Sigmoid colon (tissue), 4 donors: Measurements from ENCODE around the gene P2RY8.

Experiments used
- EP300 ChIP-seq, 4 donors: sonication (generic); formaldehyde crosslinking; IDR thresholded peaks; one replicate each; pipeline ENCODE4 v1.6.1; 2017; ENCODE audit warnings: antibody characterized with exemption in 4 of 4
- POLR2A ChIP-seq, 2 donors: fragments of 450-650 bp; IDR thresholded peaks; one replicate each; pipeline ENCODE4 v1.6.1; 2016; ENCODE audit warnings: antibody characterized with exemption in 2 of 2, mild to moderate bottlenecking in 2 of 2, moderate library complexity in 2 of 2
- POLR2AphosphoS5 ChIP-seq, 4 donors: sonication (generic); formaldehyde crosslinking; IDR thresholded peaks; one replicate each; pipeline ENCODE4 v1.6.1; 2017; ENCODE audit warnings: antibody characterized with exemption in 4 of 4
- TF ChIP-seq, protein P1 (sequence below), 4 experiments: fragments of 450-650 bp in 3 of 4; fragments of 200-600 bp in 1 of 4; IDR thresholded peaks; one replicate each; pipeline ENCODE4 v1.5.1; 2016 to 2019; ENCODE audit warnings: antibody characterized with exemption in 4 of 4, mild to moderate bottlenecking in 3 of 4, moderate library complexity in 2 of 4

DNA sequence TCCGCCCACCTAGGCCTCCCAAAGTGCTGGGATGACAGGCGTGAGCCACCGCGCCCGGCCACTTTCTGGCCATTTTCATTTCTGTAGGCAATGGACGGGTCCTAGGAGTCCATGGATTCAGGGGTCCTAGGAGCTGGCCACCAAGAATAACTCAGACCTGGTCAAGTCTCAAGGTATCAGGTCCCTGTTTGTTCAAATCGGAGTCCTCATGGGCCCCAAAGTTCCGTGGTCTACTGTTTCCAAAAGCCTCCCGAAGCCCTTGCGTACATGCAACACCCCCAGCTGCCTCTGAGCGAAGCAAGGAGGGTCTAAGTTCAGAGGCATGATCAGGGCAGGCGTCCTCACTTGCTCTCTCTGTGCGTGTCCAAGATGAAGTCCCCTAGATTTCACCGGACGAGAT lies 30.1 kb downstream of the P2RY8 start:
- TF ChIP-seq POLR2A (IDR thresholded peaks at IDR 0.05) = no peak
- no peak for TF ChIP-seq POLR2AphosphoS5 (IDR thresholded peaks at IDR 0.05)
- TF ChIP-seq, protein P1, sequence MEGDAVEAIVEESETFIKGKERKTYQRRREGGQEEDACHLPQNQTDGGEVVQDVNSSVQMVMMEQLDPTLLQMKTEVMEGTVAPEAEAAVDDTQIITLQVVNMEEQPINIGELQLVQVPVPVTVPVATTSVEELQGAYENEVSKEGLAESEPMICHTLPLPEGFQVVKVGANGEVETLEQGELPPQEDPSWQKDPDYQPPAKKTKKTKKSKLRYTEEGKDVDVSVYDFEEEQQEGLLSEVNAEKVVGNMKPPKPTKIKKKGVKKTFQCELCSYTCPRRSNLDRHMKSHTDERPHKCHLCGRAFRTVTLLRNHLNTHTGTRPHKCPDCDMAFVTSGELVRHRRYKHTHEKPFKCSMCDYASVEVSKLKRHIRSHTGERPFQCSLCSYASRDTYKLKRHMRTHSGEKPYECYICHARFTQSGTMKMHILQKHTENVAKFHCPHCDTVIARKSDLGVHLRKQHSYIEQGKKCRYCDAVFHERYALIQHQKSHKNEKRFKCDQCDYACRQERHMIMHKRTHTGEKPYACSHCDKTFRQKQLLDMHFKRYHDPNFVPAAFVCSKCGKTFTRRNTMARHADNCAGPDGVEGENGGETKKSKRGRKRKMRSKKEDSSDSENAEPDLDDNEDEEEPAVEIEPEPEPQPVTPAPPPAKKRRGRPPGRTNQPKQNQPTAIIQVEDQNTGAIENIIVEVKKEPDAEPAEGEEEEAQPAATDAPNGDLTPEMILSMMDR (IDR thresholded peaks at IDR 0.05) = no peak
- no peak for TF ChIP-seq EP300 (IDR thresholded peaks at IDR 0.05)
